SK-N-SH treated with all-trans-retinoic acid at 6 μM for 48 hours (cell line): ENCODE data around the gene RMND5B.

Experiments used
- ATAC-seq: fragments of 200-7000 bp; cut with Tn5 transposase; 3 replicates; pipeline ENCODE4 v1.9.1; 2020; ENCODE audit warnings: mild to moderate bottlenecking, moderate library complexity
- ARNTL ChIP-seq: fragments of 450-650 bp; formaldehyde crosslinking; IDR thresholded peaks from 2 replicates; pipeline ENCODE4 v1.5.0; 2020; ENCODE audit warnings: low read depth, mild to moderate bottlenecking, moderate library complexity, borderline replicate concordance
- BACH2 ChIP-seq: fragments of 250-450 bp; sonication (Bioruptor Pico); IDR thresholded peaks from 2 replicates; pipeline ENCODE4 v1.9.0; 2021; ENCODE audit warnings: mild to moderate bottlenecking, borderline replicate concordance
- CREB5 ChIP-seq: fragments of 250-450 bp; sonication (Bioruptor Pico); IDR thresholded peaks from 2 replicates; pipeline ENCODE4 v1.5.1; 2020; ENCODE audit warnings: low read depth, mild to moderate bottlenecking, moderate library complexity
- CSRNP3 ChIP-seq: fragments of 250-450 bp; sonication (Bioruptor Pico); IDR thresholded peaks from 2 replicates; pipeline ENCODE4 v1.5.1; 2021; ENCODE audit warnings: mild to moderate bottlenecking, moderate library complexity
- ESRRG ChIP-seq: fragments of 250-450 bp; sonication (Bioruptor Pico); IDR thresholded peaks from 2 replicates; pipeline ENCODE4 v1.6.1; 2021; ENCODE audit warnings: mild to moderate bottlenecking
- GLIS3 ChIP-seq: fragments of 250-450 bp; sonication (Bioruptor Pico); IDR thresholded peaks from 2 replicates; pipeline ENCODE4 v1.5.0; 2020; ENCODE audit warnings: mild to moderate bottlenecking, moderate library complexity
- ISL1 ChIP-seq: fragments of 250-450 bp; sonication (Bioruptor Pico); IDR thresholded peaks from 2 replicates; pipeline ENCODE4 v2.1.2; 2022; ENCODE audit warnings: mild to moderate bottlenecking, moderate library complexity
- OSR1 ChIP-seq: fragments of 250-450 bp; sonication (Bioruptor Pico); IDR thresholded peaks from 2 replicates; pipeline ENCODE4 v1.8.0; 2022; ENCODE audit warnings: moderate library complexity, mild to moderate bottlenecking, inconsistent platforms
- PATZ1 ChIP-seq: fragments of 250-450 bp; sonication (Bioruptor Pico); IDR thresholded peaks from 2 replicates; pipeline ENCODE4 v1.8.0; 2020; ENCODE audit warnings: mild to moderate bottlenecking, moderate library complexity, borderline replicate concordance
- POU6F1 ChIP-seq: fragments of 250-450 bp; sonication (Bioruptor Pico); IDR thresholded peaks from 2 replicates; pipeline ENCODE4 v1.8.0; 2021; ENCODE audit warnings: low read depth, mild to moderate bottlenecking, moderate library complexity, borderline replicate concordance
- RARB ChIP-seq: fragments of 250-450 bp; sonication (Bioruptor Pico); IDR thresholded peaks from 2 replicates; pipeline ENCODE4 v1.8.0; 2021; ENCODE audit warnings: mild to moderate bottlenecking, moderate library complexity
- SNAI2 ChIP-seq: fragments of 250-450 bp; sonication (Bioruptor Pico); IDR thresholded peaks from 2 replicates; pipeline ENCODE4 v1.5.0; 2020; ENCODE audit warnings: mild to moderate bottlenecking, moderate library complexity
- TCF4 ChIP-seq: fragments of 250-450 bp; sonication (Bioruptor Pico); IDR thresholded peaks from 2 replicates; pipeline ENCODE4 v1.8.0; 2021; ENCODE audit warnings: mild to moderate bottlenecking, moderate library complexity, borderline replicate concordance
- TOX ChIP-seq: fragments of 250-450 bp; sonication (Bioruptor Pico); IDR thresholded peaks from 2 replicates; pipeline ENCODE4 v1.8.0; 2021; ENCODE audit warnings: mild to moderate bottlenecking, moderate library complexity, borderline replicate concordance
- ZC3H10 ChIP-seq: fragments of 250-450 bp; sonication (Bioruptor Pico); IDR thresholded peaks from 2 replicates; pipeline ENCODE4 v1.5.1; 2021; ENCODE audit warnings: mild to moderate bottlenecking, moderate library complexity
- ZFP3 ChIP-seq: fragments of 250-450 bp; sonication (Bioruptor Pico); IDR thresholded peaks from 2 replicates; pipeline ENCODE4 v1.5.0; 2020; ENCODE audit warnings: mild to moderate bottlenecking, moderate library complexity
- ZFP30 ChIP-seq: fragments of 450-650 bp; formaldehyde crosslinking; IDR thresholded peaks from 2 replicates; pipeline ENCODE4 v1.5.0; 2022; ENCODE audit warnings: mild to moderate bottlenecking, moderate library complexity
- ZNF565 ChIP-seq: fragments of 450-650 bp; formaldehyde crosslinking; conservative IDR thresholded peaks from 2 replicates; pipeline ENCODE4 v1.5.0; 2020; ENCODE audit warnings: low read depth, mild to moderate bottlenecking, moderate library complexity
- ZNF70 ChIP-seq: fragments of 450-650 bp; formaldehyde crosslinking; IDR thresholded peaks from 2 replicates; pipeline ENCODE4 v1.5.0; 2020; ENCODE audit warnings: mild to moderate bottlenecking, moderate library complexity
- ZNF8 ChIP-seq: fragments of 450-650 bp; formaldehyde crosslinking; IDR thresholded peaks from 2 replicates; pipeline ENCODE4 v1.5.0; 2020; ENCODE audit warnings: mild to moderate bottlenecking, moderate library complexity

Gene RMND5B

GRCh38 chr5:178112545-178112944 lies 18.3 kb upstream of the RMND5B start:
- no peak for ATAC-seq
- TF ChIP-seq TOX (CRISPR knock-in tag) (no peak), SNAI2 (no peak), ZNF8 (CRISPR knock-in tag) (peak; percentile 97)

DNA sequence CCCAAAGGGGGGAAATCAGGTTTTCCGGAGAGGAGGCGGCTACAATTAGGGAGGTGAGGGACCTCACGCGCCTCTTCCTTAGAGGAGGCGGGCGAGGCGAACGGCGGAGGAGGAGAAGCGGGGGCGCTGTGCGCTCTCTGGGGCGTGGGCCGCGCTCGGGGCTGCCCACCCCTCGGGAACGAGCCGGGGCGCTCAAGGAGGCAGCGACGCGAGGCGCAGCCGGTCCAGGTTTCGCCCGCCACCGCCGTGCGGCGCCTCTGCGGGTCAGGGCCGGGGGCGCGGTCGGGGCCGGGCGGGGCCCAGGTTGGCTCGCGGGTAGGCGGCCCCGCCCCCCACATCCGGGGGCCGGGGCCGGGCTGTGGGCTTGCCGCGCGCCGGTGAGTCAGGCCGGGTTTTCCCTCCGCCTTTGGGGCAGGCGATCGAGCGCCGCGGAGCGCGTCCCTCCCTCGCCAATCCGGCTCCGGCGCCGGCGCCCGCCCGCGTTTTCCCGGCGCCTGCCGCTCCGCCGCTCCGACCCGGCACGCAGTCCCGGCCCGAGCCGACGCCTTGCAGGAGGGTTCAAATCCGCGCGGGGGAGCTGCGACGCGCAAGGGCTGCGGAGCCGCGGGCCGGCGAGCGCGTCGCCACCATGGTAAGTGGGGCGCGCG lies 17.6 kb upstream of the RMND5B start, which contains the start of gene N4BP3:
Gene N4BP3, plus strand, starts transcription at position 392 of the 647 bp plus-strand sequence. CDS start 6,052 bp downstream, outside the sequence.
- ATAC-seq: peak; percentile 65
- TF ChIP-seq ZFP3 (CRISPR knock-in tag) (no peak), ZNF70 (CRISPR knock-in tag) (no peak), CSRNP3 (no peak), ZNF565 (CRISPR knock-in tag) (no peak), RARB (no peak), BACH2 (CRISPR knock-in tag) (no peak), OSR1 (CRISPR knock-in tag) (no peak), GLIS3 (CRISPR knock-in tag) (no peak), ZFP30 (CRISPR knock-in tag) (no peak), ISL1 (no peak), TOX (CRISPR knock-in tag) (no peak), ESRRG (CRISPR knock-in tag) (no peak), PATZ1 (CRISPR knock-in tag) (no peak)

GRCh38 chr5:178113841-178114324 lies 16.9 kb upstream of the RMND5B start:
- no peak for TF ChIP-seq ZNF565 (CRISPR knock-in tag)
- no peak for ATAC-seq

- TF ChIP-seq OSR1 (CRISPR knock-in tag): no peak
- no peak for TF ChIP-seq CREB5
- no peak for TF ChIP-seq CSRNP3
- TF ChIP-seq RARB: no peak
- no peak for TF ChIP-seq ZNF8 (CRISPR knock-in tag)
- no peak for TF ChIP-seq ARNTL (CRISPR knock-in tag)
- TF ChIP-seq ZNF70 (CRISPR knock-in tag): no peak
- TF ChIP-seq SNAI2: no peak
- no peak for TF ChIP-seq GLIS3 (CRISPR knock-in tag)
- no peak for TF ChIP-seq PATZ1 (CRISPR knock-in tag)
- TF ChIP-seq BACH2 (CRISPR knock-in tag): no peak
- no peak for TF ChIP-seq ZNF565 (CRISPR knock-in tag)
- no peak for TF ChIP-seq TCF4 (CRISPR knock-in tag)
- no peak for TF ChIP-seq ESRRG (CRISPR knock-in tag)
- no peak for TF ChIP-seq POU6F1 (CRISPR knock-in tag)
- TF ChIP-seq ZC3H10: no peak
- no peak for ATAC-seq
Observed at GRCh38 chr5:178114325-178115135, 16.3 kb upstream of the RMND5B start.
